Measurements from ENCODE around the gene PAX1. TPM values are rescaled to one million over a fixed set of nuclear protein-coding genes. Genes with fewer than 3 reads are reported as not detected.

PAX1 gene
- polyA plus RNA-seq, 3 donors, result not detected

DNA sequence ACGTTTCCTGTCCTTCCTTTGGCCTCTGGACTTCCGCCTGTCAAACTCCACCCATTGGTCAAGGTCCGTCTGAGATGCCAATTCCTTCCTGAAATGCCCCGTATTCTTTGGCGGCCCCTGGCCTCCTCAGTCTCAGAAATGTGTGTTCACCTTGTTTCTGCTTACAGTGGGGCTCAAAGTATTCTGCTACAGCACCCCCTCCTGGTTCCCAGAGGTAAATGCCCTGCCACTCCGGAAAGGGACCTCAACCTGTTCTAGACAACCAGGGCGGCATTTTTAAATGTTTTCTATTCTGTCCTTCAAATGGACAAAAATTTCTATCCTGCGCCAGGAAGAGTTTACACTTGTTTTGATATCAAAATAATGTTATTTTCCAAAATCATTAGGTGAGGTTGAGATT is 12.1 kb upstream of the PAX1 start:
- DNase-seq, result no peak
- Histone ChIP-seq H3K79me2 (ENCODE audit: insufficient read depth, low read length) (no peaks in the 10 kb centered on the region), H4K20me1 (ENCODE audit: insufficient read depth, low read length) (no peaks in the 10 kb centered on the region), H3K4me3 (replicated peaks in 1 of 3; ENCODE audit: low read depth in 2 of 3, low read length in 3 of 3) (no peak overlapping the region), H3K9me3 (replicated peaks in 1 of 2; ENCODE audit: control insufficient read depth in 1 of 2, insufficient read depth in 1 of 2, low read length in 2 of 2) (peaks cover 0 to 2% of the 10 kb centered on the region in 2 donors), H3K36me3 (replicated peaks in 1 of 2; ENCODE audit: control insufficient read depth in 1 of 2, insufficient read depth in 2 of 2, low read length in 2 of 2) (no peaks in the 10 kb centered on the region), H3K9ac (ENCODE audit: insufficient read depth, low read length, poor library complexity, severe bottlenecking) (no peak overlapping the region), H2AFZ (ENCODE audit: insufficient read depth, low read depth, low read length, poor library complexity, severe bottlenecking) (no peak overlapping the region), H3K27ac (ENCODE audit: low read depth in 1 of 2, low read length in 2 of 2) (no peak overlapping the region), H3K4me1 (ENCODE audit: control insufficient read depth in 1 of 2, insufficient read depth in 2 of 2, low read length in 2 of 2) (no peaks in the 10 kb centered on the region), H3K4me2 (replicated peaks; ENCODE audit: extremely low read depth, low read length, poor library complexity, severe bottlenecking) (no peak overlapping the region), H3K27me3 (ENCODE audit: control insufficient read depth in 2 of 2, insufficient read depth in 2 of 2, low read length in 2 of 2) (peaks cover 8 to 18% of the 10 kb centered on the region in 2 donors)
- Mint-ChIP-seq H3K36me3 (no peaks in the 10 kb centered on the region), H3K4me3 (no peak overlapping the region), H3K27ac (no peak overlapping the region), H3K4me1 (no peaks in the 10 kb centered on the region), H3K9me3 (peaks cover 0 to 3% (median 0%) of the 10 kb centered on the region in 7 donors), H3K27me3 (ENCODE audit: low read depth in 3 of 3) (peaks cover 14 to 32% (median 30%) of the 10 kb centered on the region in 3 donors)
- no peak for TF ChIP-seq CTCF (IDR thresholded peaks at IDR 0.05)
- WGBS (ENCODE audit: insufficient coverage), result 9% methylated on average over 6 of the region's 8 CpGs
- intact Hi-C loops (cut with micrococcal nuclease), result no loop called here

GRCh38 chr20:21698494-21699215 is 6.8 kb upstream of the PAX1 start:
- Mint-ChIP-seq H3K9me3 (peaks cover 0 to 9% (median 5%) of the 10 kb centered on the region in 7 donors), H3K4me1 (peaks cover 3% of the 10 kb centered on the region), H3K4me3 (peak overlapping the region; percentile 17 to 73), H3K27me3 (ENCODE audit: low read depth in 3 of 3) (peaks cover 67 to 76% (median 75%) of the 10 kb centered on the region in 3 donors), H3K36me3 (peaks cover under 1 to 2% of the 10 kb centered on the region in 2 donors), H3K27ac (no peak overlapping the region)
- Histone ChIP-seq H2AFZ (ENCODE audit: insufficient read depth, low read depth, low read length, poor library complexity, severe bottlenecking) (no peak overlapping the region), H3K4me3 (replicated peaks in 1 of 3; ENCODE audit: low read depth in 2 of 3, low read length in 3 of 3) (no peak overlapping the region), H3K27ac (ENCODE audit: low read depth in 1 of 2, low read length in 2 of 2) (no peak overlapping the region), H3K4me1 (ENCODE audit: control insufficient read depth in 1 of 2, insufficient read depth in 2 of 2, low read length in 2 of 2) (no peaks in the 10 kb centered on the region), H3K9ac (ENCODE audit: insufficient read depth, low read length, poor library complexity, severe bottlenecking) (no peak overlapping the region), H3K27me3 (ENCODE audit: control insufficient read depth in 2 of 2, insufficient read depth in 2 of 2, low read length in 2 of 2) (peaks cover 49 to 71% of the 10 kb centered on the region in 2 donors), H3K9me3 (replicated peaks in 1 of 2; ENCODE audit: control insufficient read depth in 1 of 2, insufficient read depth in 1 of 2, low read length in 2 of 2) (peaks cover 0 to 38% of the 10 kb centered on the region in 2 donors), H3K79me2 (ENCODE audit: insufficient read depth, low read length) (no peaks in the 10 kb centered on the region), H3K4me2 (replicated peaks; ENCODE audit: extremely low read depth, low read length, poor library complexity, severe bottlenecking) (no peak overlapping the region), H4K20me1 (ENCODE audit: insufficient read depth, low read length) (no peaks in the 10 kb centered on the region), H3K36me3 (replicated peaks in 1 of 2; ENCODE audit: control insufficient read depth in 1 of 2, insufficient read depth in 2 of 2, low read length in 2 of 2) (no peaks in the 10 kb centered on the region)
- WGBS (ENCODE audit: insufficient coverage), result 30% methylated on average over 8 of the region's 9 CpGs
- TF ChIP-seq CTCF (IDR thresholded peaks at IDR 0.05), result no peak
- intact Hi-C loops (cut with micrococcal nuclease), result no loop called here
- DNase-seq, result no peak
